BLaER1 (cell line): ENCODE results near the gene HTT.

Source experiments
- H3K27ac ChIP-seq: shearing (Covaris generic); formaldehyde crosslinking; 2 replicates; pipeline ENCODE4 v1.8.1; 2022
- H3K27me3 ChIP-seq: shearing (Covaris generic); formaldehyde crosslinking; 2 replicates; pipeline ENCODE4 v1.8.1; 2022
- H3K36me3 ChIP-seq: shearing (Covaris generic); formaldehyde crosslinking; 2 replicates; pipeline ENCODE4 v1.8.1; 2022
- H3K4me1 ChIP-seq: shearing (Covaris generic); formaldehyde crosslinking; 2 replicates; pipeline ENCODE4 v1.8.1; 2022
- H3K4me2 ChIP-seq: shearing (Covaris generic); formaldehyde crosslinking; 2 replicates; pipeline ENCODE4 v1.8.1; 2022
- H3K4me3 ChIP-seq: shearing (Covaris generic); formaldehyde crosslinking; 2 replicates; pipeline ENCODE4 v1.8.1; 2022
- H3K9ac ChIP-seq: shearing (Covaris generic); formaldehyde crosslinking; 2 replicates; pipeline ENCODE4 v1.8.1; 2022
- H3K9me3 ChIP-seq: shearing (Covaris generic); formaldehyde crosslinking; 2 replicates; pipeline ENCODE4 v1.8.1; 2022
- H4K20me1 ChIP-seq: shearing (Covaris generic); formaldehyde crosslinking; 2 replicates; pipeline ENCODE4 v1.8.1; 2022
- Cebpa-rat ChIP-seq: shearing (Covaris generic); IDR thresholded peaks from 2 replicates; pipeline ENCODE4 v1.8.1; 2022

The HTT gene

GRCh38 chr4:3220476-3221183, 146.1 kb downstream of the HTT start:
- Histone ChIP-seq H3K27me3 (no peaks in the 10 kb centered on the region), H3K36me3 (peaks cover 98% of the 10 kb centered on the region), H3K4me2 (no peak overlapping the region), H3K27ac (no peak overlapping the region), H3K9ac (no peak overlapping the region), H4K20me1 (no peaks in the 10 kb centered on the region), H3K4me3 (no peak overlapping the region), H3K4me1 (peaks cover 6% of the 10 kb centered on the region; the same call in 1 of the 2 replicates), H3K9me3 (no peaks in the 10 kb centered on the region)
- no peak for TF ChIP-seq Cebpa-rat

- H3K4me2 ChIP-seq: no peak overlapping the region
- peaks cover 98% of the 10 kb centered on the region for H3K36me3 ChIP-seq
- no peaks in the 10 kb centered on the region for H3K27me3 ChIP-seq
- TF ChIP-seq Cebpa-rat: no peak
- no peaks in the 10 kb centered on the region for H3K9me3 ChIP-seq
- H3K4me1 ChIP-seq: peaks cover 6% of the 10 kb centered on the region; the same call in 1 of the 2 replicates
- no peak overlapping the region for H3K9ac ChIP-seq
- no peak overlapping the region for H3K4me3 ChIP-seq
- H4K20me1 ChIP-seq: no peaks in the 10 kb centered on the region
- H3K27ac ChIP-seq: no peak overlapping the region
Measured at GRCh38 chr4:3221184-3221494, 146.7 kb downstream of the HTT start.

- Histone ChIP-seq H3K9ac (no peak overlapping the region), H3K36me3 (peaks cover 100% of the 10 kb centered on the region), H3K4me3 (no peak overlapping the region), H3K27me3 (no peaks in the 10 kb centered on the region), H3K4me2 (no peak overlapping the region), H3K4me1 (peaks cover 6% of the 10 kb centered on the region; the same call in 1 of the 2 replicates), H4K20me1 (no peaks in the 10 kb centered on the region), H3K27ac (no peak overlapping the region), H3K9me3 (no peaks in the 10 kb centered on the region)
- no peak for TF ChIP-seq Cebpa-rat
Measured at GRCh38 chr4:3221996-3222395, 147.5 kb downstream of the HTT start.

GRCh38 chr4:3223346-3223745, 148.9 kb downstream of the HTT start:
- Histone ChIP-seq H3K9me3 (no peaks in the 10 kb centered on the region), H3K27ac (no peak overlapping the region), H3K4me1 (peaks cover 6% of the 10 kb centered on the region; the same call in 1 of the 2 replicates), H3K9ac (no peak overlapping the region), H4K20me1 (no peaks in the 10 kb centered on the region), H3K4me3 (no peak overlapping the region), H3K27me3 (no peaks in the 10 kb centered on the region), H3K4me2 (no peak overlapping the region), H3K36me3 (peaks cover 94% of the 10 kb centered on the region)
- TF ChIP-seq Cebpa-rat: no peak

- H3K4me3 ChIP-seq: no peak overlapping the region
- no peak for TF ChIP-seq Cebpa-rat
- H3K4me2 ChIP-seq: no peak overlapping the region
- peaks cover 6% of the 10 kb centered on the region; the same call in 1 of the 2 replicates for H3K4me1 ChIP-seq
- H3K9ac ChIP-seq: no peak overlapping the region
- no peak overlapping the region for H3K27ac ChIP-seq
- no peaks in the 10 kb centered on the region for H3K27me3 ChIP-seq
- no peaks in the 10 kb centered on the region for H4K20me1 ChIP-seq
- peaks cover 94% of the 10 kb centered on the region for H3K36me3 ChIP-seq
- no peaks in the 10 kb centered on the region for H3K9me3 ChIP-seq
Measured at GRCh38 chr4:3223956-3224748, 149.7 kb downstream of the HTT start.

GRCh38 chr4:3225071-3225850, 150.8 kb downstream of the HTT start:
- H3K27ac ChIP-seq: no peak overlapping the region
- no peak overlapping the region for H3K9ac ChIP-seq
- H3K4me2 ChIP-seq: no peak overlapping the region
- H3K36me3 ChIP-seq: peaks cover 94% of the 10 kb centered on the region
- no peak for TF ChIP-seq Cebpa-rat
- no peaks in the 10 kb centered on the region for H3K4me1 ChIP-seq
- H3K9me3 ChIP-seq: no peaks in the 10 kb centered on the region
- no peaks in the 10 kb centered on the region for H3K27me3 ChIP-seq
- H4K20me1 ChIP-seq: no peaks in the 10 kb centered on the region
- H3K4me3 ChIP-seq: no peak overlapping the region

- no peaks in the 10 kb centered on the region for H3K9me3 ChIP-seq
- TF ChIP-seq Cebpa-rat: no peak
- H3K4me1 ChIP-seq: no peaks in the 10 kb centered on the region
- H3K27ac ChIP-seq: no peak overlapping the region
- H3K4me3 ChIP-seq: no peak overlapping the region
- H3K4me2 ChIP-seq: no peak overlapping the region
- H3K27me3 ChIP-seq: no peaks in the 10 kb centered on the region
- no peak overlapping the region for H3K9ac ChIP-seq
- no peaks in the 10 kb centered on the region for H4K20me1 ChIP-seq
- peaks cover 94% of the 10 kb centered on the region for H3K36me3 ChIP-seq
Measured at GRCh38 chr4:3225936-3226335, 151.5 kb downstream of the HTT start.

- Histone ChIP-seq H3K36me3 (peaks cover 94% of the 10 kb centered on the region), H4K20me1 (no peaks in the 10 kb centered on the region), H3K9ac (no peak overlapping the region), H3K4me3 (no peak overlapping the region), H3K4me1 (no peaks in the 10 kb centered on the region), H3K27ac (no peak overlapping the region; the same call in 1 of the 2 replicates), H3K27me3 (no peaks in the 10 kb centered on the region), H3K4me2 (no peak overlapping the region), H3K9me3 (no peaks in the 10 kb centered on the region)
- TF ChIP-seq Cebpa-rat: no peak
Measured at GRCh38 chr4:3226467-3226866, 152.0 kb downstream of the HTT start.

GRCh38 chr4:3226944-3227343, 152.5 kb downstream of the HTT start:
- Histone ChIP-seq H3K36me3 (peaks cover 94% of the 10 kb centered on the region), H3K4me3 (no peak overlapping the region), H3K4me1 (no peaks in the 10 kb centered on the region), H4K20me1 (no peaks in the 10 kb centered on the region), H3K4me2 (no peak overlapping the region), H3K9me3 (no peaks in the 10 kb centered on the region), H3K9ac (no peak overlapping the region), H3K27ac (no peak overlapping the region; the same call in 1 of the 2 replicates), H3K27me3 (no peaks in the 10 kb centered on the region)
- no peak for TF ChIP-seq Cebpa-rat
